HCT116 (cell line): ENCODE results near the gene EML3. TPM values are rescaled to one million over a fixed set of nuclear protein-coding genes. Genes with fewer than 3 reads are reported as not detected.

Experiments
- ATAC-seq: fragments of 200-7000 bp; cut with Tn5 transposase; 2 replicates; pipeline ENCODE4 v1.9.1; 2020; ENCODE audit warnings: mild to moderate bottlenecking, moderate library complexity
- BruUV-seq: library from RNA; stranded (reverse); fragments of 400-500 nt; replicated peaks from 2 replicates; lab custom pipeline; 2021; lab: Mats Ljungman, UMichigan
- CTCF ChIA-PET: fragments of 300-600 bp; sonication (Branson Sonifier 250); formaldehyde crosslinking; loops from one replicate; lab custom pipeline; 2021; ENCODE audit warnings: antibody characterized with exemption; lab: Charles Lee
- POLR2A ChIA-PET: fragments of 300-600, 350-600 bp; sonication (Branson Sonifier 250); formaldehyde crosslinking; loops from one replicate; lab custom pipeline; 2021; ENCODE audit warnings: antibody characterized with exemption; lab: Charles Lee
- RAD21 ChIA-PET, 2 experiments: fragments of 300-600 bp; sonication (Branson Sonifier 250); formaldehyde crosslinking; loops; one replicate each; lab custom pipeline; 2023; ENCODE audit warnings: low total read pairs in 2 of 2; ENCODE audit not compliant: uncharacterized antibody in 2 of 2, unreplicated experiment in 2 of 2, low non-redundant PET in 1 of 2; lab: Charles Lee
- DNase-seq: peaks from one replicate; pipeline ENCODE4 v3.0.0-alpha.2; 2010; ENCODE audit warnings: low read depth, low spot score
- H2AFZ ChIP-seq: fragments of 200-600 bp; shearing (Covaris generic), sonication (generic); 2 replicates; pipeline ENCODE4 v1.6.1; 2017; ENCODE audit warnings: low read depth, mixed run types, mixed read lengths, antibody characterized with exemption, low read length; ENCODE audit not compliant: poor library complexity, severe bottlenecking
- H3K27ac ChIP-seq: 2 replicates; pipeline ENCODE4 v1.5.1; 2012; ENCODE audit warnings: low read depth, low read length
- H3K27me3 ChIP-seq: fragments of 200-600 bp; sonication (generic); 2 replicates; pipeline ENCODE4 v1.6.1; 2016; ENCODE audit warnings: mixed run types, low read length, mixed read lengths; ENCODE audit not compliant: insufficient read depth
- H3K36me3 ChIP-seq, 2 experiments: fragments of 200-500 bp in 1 of 2; fragments of 200-600 bp in 1 of 2; sonication (Bioruptor generic) in 1 of 2; sonication (generic) in 1 of 2; 2 replicates each; pipeline versions ENCODE4 v1.5.1 to v1.6.1; 2014 to 2016; ENCODE audit warnings: low read length in 2 of 2, inconsistent platforms in 1 of 2, mixed read lengths in 1 of 2, mixed run types in 1 of 2; ENCODE audit not compliant: insufficient read depth in 2 of 2, control insufficient read depth in 1 of 2
- H3K4me1 ChIP-seq, 2 experiments: fragments of 200-600 bp in 1 of 2; sonication (generic) in 1 of 2; 2 replicates each; pipeline versions ENCODE4 v1.5.1 to v1.6.1; 2012 to 2017; ENCODE audit warnings: low read length in 2 of 2, inconsistent platforms in 1 of 2, mild to moderate bottlenecking in 1 of 2, mixed read lengths in 1 of 2, mixed run types in 1 of 2, moderate library complexity in 1 of 2; ENCODE audit not compliant: insufficient read depth in 2 of 2, control insufficient read depth in 1 of 2
- H3K4me2 ChIP-seq: fragments of 200-600 bp; sonication (generic); 2 replicates; pipeline ENCODE4 v1.6.1; 2017; ENCODE audit warnings: mixed run types, low read length, mixed read lengths
- H3K4me3 ChIP-seq, 2 experiments: fragments of 200-600 bp in 1 of 2; sonication (generic) in 1 of 2; replicated peaks in 1 of 2; 2 replicates each; pipeline ENCODE4 v1.5.1; 2011 to 2016; ENCODE audit warnings: low read length in 2 of 2, control low read depth in 1 of 2, low read depth in 1 of 2, mild to moderate bottlenecking in 1 of 2, mixed read lengths in 1 of 2, mixed run types in 1 of 2
- H3K79me2 ChIP-seq: fragments of 200-600 bp; sonication (generic); 2 replicates; pipeline ENCODE4 v1.6.1; 2017; ENCODE audit warnings: mild to moderate bottlenecking, mixed run types, low read length, moderate library complexity, mixed read lengths; ENCODE audit not compliant: insufficient read depth
- H3K9ac ChIP-seq: fragments of 200-600 bp; sonication (generic); 2 replicates; pipeline ENCODE4 v1.6.1; 2016; ENCODE audit warnings: low read length, mixed read lengths
- H3K9me2 ChIP-seq: fragments of 200-600 bp; sonication (generic), shearing (Covaris generic); 2 replicates; pipeline ENCODE4 v1.6.1; 2017; ENCODE audit warnings: mixed run types, mild to moderate bottlenecking, moderate library complexity; ENCODE audit not compliant: insufficient read depth
- H3K9me3 ChIP-seq, 2 experiments: fragments of 200-500 bp in 1 of 2; fragments of 200-600 bp in 1 of 2; sonication (Bioruptor generic) in 1 of 2; sonication (generic) in 1 of 2; 2 replicates each; pipeline ENCODE4 v1.6.1; 2014 to 2017; ENCODE audit warnings: low read length in 2 of 2, mixed read lengths in 2 of 2, inconsistent platforms in 1 of 2, low read depth in 1 of 2, mild to moderate bottlenecking in 1 of 2, mixed run types in 1 of 2, moderate library complexity in 1 of 2; ENCODE audit not compliant: control insufficient read depth in 1 of 2, insufficient read depth in 1 of 2
- H4K20me1 ChIP-seq: fragments of 200-600 bp; sonication (generic), shearing (Covaris generic); 2 replicates; pipeline ENCODE4 v1.6.1; 2017; ENCODE audit warnings: mixed run types, mild to moderate bottlenecking, moderate library complexity; ENCODE audit not compliant: insufficient read depth
- ATF3 ChIP-seq: IDR thresholded peaks from 2 replicates; pipeline ENCODE4 v1.6.1; 2012
- CTCF ChIP-seq, 3 experiments: fragments of 200-600 bp in 1 of 3; sonication (generic) in 1 of 3; IDR thresholded peaks in 2 of 3; conservative IDR thresholded peaks in 1 of 3; 2 replicates each; pipeline ENCODE4 v1.5.1; 2012 to 2017; ENCODE audit warnings: low read depth in 2 of 3, low read length in 2 of 3, antibody characterized with exemption in 1 of 3, borderline replicate concordance in 1 of 3, control low read depth in 1 of 3, mild to moderate bottlenecking in 1 of 3, mixed read lengths in 1 of 3, mixed run types in 1 of 3, moderate library complexity in 1 of 3; ENCODE audit not compliant: insufficient read depth in 1 of 3
- EGR1 ChIP-seq: IDR thresholded peaks from 2 replicates; pipeline ENCODE4 v1.6.1; 2012; ENCODE audit warnings: low read depth
- MAX ChIP-seq: IDR thresholded peaks from 2 replicates; pipeline ENCODE4 v1.6.1; 2012
- POLR2A ChIP-seq: IDR thresholded peaks from 2 replicates; pipeline ENCODE4 v1.7.0; 2011; ENCODE audit warnings: borderline replicate concordance; ENCODE audit not compliant: insufficient read depth, insufficient read length; ENCODE audit errors: extremely low read depth
- RAD21 ChIP-seq: IDR thresholded peaks from 2 replicates; pipeline ENCODE4 v1.6.1; 2012; ENCODE audit warnings: low read depth, mild to moderate bottlenecking
- SIN3A ChIP-seq: IDR thresholded peaks from 2 replicates; pipeline ENCODE4 v1.6.1; 2012; ENCODE audit warnings: low read depth
- SP1 ChIP-seq: IDR thresholded peaks from 2 replicates; pipeline ENCODE4 v1.6.1; 2012; ENCODE audit warnings: low read depth
- ZNF274 ChIP-seq: fragments of 200-500 bp; sonication (Bioruptor generic); IDR thresholded peaks from 2 replicates; pipeline ENCODE4 v1.6.1; 2014; ENCODE audit warnings: mild to moderate bottlenecking, low read depth, low read length, inconsistent platforms
- intact Hi-C: fragments of 100-400 bp; cut with micrococcal nuclease; formaldehyde crosslinking; loops from 2 replicates; pipeline ENCODE4 v1.10.0; 2022
- total RNA-seq: library from RNA; stranded (reverse); gene quantifications from one replicate; pipeline ENCODE4 v1.2.1, GENCODE V29; 2021; ENCODE audit not compliant: unreplicated experiment

The EML3 gene
- total RNA-seq, 1 experiment from 2014 or later: 124 TPM

GRCh38 chr11:62599901-62600300 lies 12.7 kb downstream of the EML3 start:
- RAD21 ChIA-PET: no interaction called here
- intact Hi-C loops: no loop called here
- Histone ChIP-seq H3K4me3 (peak overlapping the region; percentile 92 to 94), H4K20me1 (no peaks in the 10 kb centered on the region), H3K4me2 (peak overlapping the region; percentile 88), H3K27me3 (no peaks in the 10 kb centered on the region), H2AFZ (no peak overlapping the region), H3K27ac (peak overlapping the region; percentile 99), H3K9me3 (no peaks in the 10 kb centered on the region), H3K79me2 (peaks cover 58% of the 10 kb centered on the region), H3K36me3 (peaks cover 29 to 38% of the 10 kb centered on the region in 2 experiments; a peak in 3 of 4 replicates)
- POLR2A ChIA-PET: interaction anchor here (0.8 to 4.5 kb wide), 4 partner anchors 8 to 241 kb away, joined by 3 to 40 read pairs (median 10); partner anchors contain the start of genes C11orf98, CSKMT, EEF1G and TUT1
- ATAC-seq (no peak), DNase-seq (no peak)
- TF ChIP-seq RAD21 (no peak), SP1 (no peak), POLR2A (no peak), ATF3 (no peak), SIN3A (no peak), MAX (no peak), EGR1 (no peak), ZNF274 (no peak), CTCF (IDR thresholded peaks at IDR 0.05 in 2 of 3, conservative IDR thresholded peaks at IDR 0.05 in 1 of 3; ENCODE audit: borderline replicate concordance in 1 of 3, insufficient read depth in 1 of 3, low read depth in 2 of 3, low read length in 2 of 3) (no peak)
- TF ChIP-seq, all 23 proteins: peak for 0
- H3K4me1 ChIP-seq: peaks cover 13 to 39% of the 10 kb centered on the region in 2 experiments
- TSS peak; percentile 56 for BruUV-seq
- CTCF ChIA-PET: interaction anchor here (0.9 to 1.7 kb wide), 4 partner anchors 8 to 175 kb away, joined by 4 to 9 read pairs (median 5); partner anchors contain the start of genes EML3, ROM1 and TUT1
- peak overlapping the region; percentile 99 for H3K9ac ChIP-seq
- no peaks in the 10 kb centered on the region for H3K9me2 ChIP-seq
